ENCODE results near the gene CDH23. TPM values are rescaled to one million over a fixed set of nuclear protein-coding genes. Genes with fewer than 3 reads are reported as not detected.

CDH23 gene
- total and polyA plus RNA-seq, 2 experiments from 2014 or later, result 0.08 TPM; not detected in 1

DNA sequence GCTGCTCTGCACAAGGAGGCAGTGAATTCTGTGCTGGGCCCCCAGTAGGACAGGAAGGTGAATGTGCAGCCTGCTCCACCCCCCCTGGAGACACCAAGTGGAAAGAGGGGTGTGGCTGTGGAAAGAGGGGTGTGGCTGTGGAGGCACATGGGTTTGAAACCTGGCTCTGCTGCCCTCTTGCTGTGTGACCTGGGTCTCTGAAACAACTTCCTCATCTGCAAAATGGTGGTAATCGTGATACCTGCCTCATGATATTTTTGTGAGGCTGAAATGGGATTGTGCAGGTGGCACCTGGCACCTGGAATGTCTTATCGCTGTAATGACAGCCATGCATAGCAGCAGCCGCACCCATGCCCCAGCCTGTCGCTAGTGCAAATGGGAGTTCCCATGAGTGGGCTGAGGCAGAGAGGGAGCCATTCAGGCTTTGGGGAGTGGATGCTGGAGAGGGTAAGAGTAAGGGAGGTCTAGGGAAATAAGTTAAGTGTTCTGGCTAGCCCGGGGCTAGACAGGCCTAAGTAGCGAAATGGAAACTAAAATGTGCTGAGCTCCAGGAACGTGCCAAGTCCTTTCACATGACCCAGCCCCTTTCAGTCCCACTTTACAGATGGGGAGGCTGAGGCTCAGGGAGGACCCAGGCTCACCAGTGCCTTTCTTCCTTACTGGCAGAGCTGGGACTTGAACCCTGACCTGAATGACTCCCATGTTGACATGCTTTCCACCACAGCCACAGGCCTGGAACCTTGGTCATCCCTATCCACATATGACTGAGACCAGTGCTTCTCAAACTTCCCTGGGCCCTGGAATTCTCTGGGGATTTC lies 287.8 kb downstream of the CDH23 start:
- peak; percentile 12 for DNase-seq
- no peak overlapping the region for H3K9ac ChIP-seq
- 71 to 76% methylated on average over 7 of the region's 7 CpGs for WGBS, 2 experiments (ENCODE audit: low coverage in 1 of 2, low lambda C conversion rate in 2 of 2, missing lambda C conversion rate in 2 of 2)
- no peak overlapping the region for H3K4me3 ChIP-seq
- H3K79me2 ChIP-seq (ENCODE audit: insufficient read depth), result no peaks in the 10 kb centered on the region
- no peak overlapping the region for H3K27ac ChIP-seq
- H2AFZ ChIP-seq, result no peak overlapping the region
- TF ChIP-seq EZH2 (IDR thresholded peaks at IDR 0.05; ENCODE audit: insufficient read depth, poor library complexity, severe bottlenecking) (no peak), EZH2phosphoT487 (IDR thresholded peaks at IDR 0.05; ENCODE audit: insufficient read depth, low read depth) (no peak)
- no peaks in the 10 kb centered on the region for H3K9me3 ChIP-seq (ENCODE audit: low read depth)
- no peaks in the 10 kb centered on the region for H3K4me1 ChIP-seq (ENCODE audit: insufficient read depth)
- peaks cover 28% of the 10 kb centered on the region for H3K27me3 ChIP-seq (replicated peaks; ENCODE audit: insufficient read depth)
- in situ Hi-C loops (cut with MboI), result no loop called here
- no peaks in the 10 kb centered on the region for H4K20me1 ChIP-seq (ENCODE audit: insufficient read depth)
- no peak overlapping the region for H3K4me2 ChIP-seq (ENCODE audit: unreplicated experiment)
- peaks cover 4% of the 10 kb centered on the region; the same call in 1 of the 2 replicates for H3F3A ChIP-seq (ENCODE audit: insufficient read depth)
- H3K36me3 ChIP-seq (ENCODE audit: low read depth), result no peaks in the 10 kb centered on the region
- no peaks in the 10 kb centered on the region for H3K9me2 ChIP-seq (ENCODE audit: insufficient read depth)

DNA sequence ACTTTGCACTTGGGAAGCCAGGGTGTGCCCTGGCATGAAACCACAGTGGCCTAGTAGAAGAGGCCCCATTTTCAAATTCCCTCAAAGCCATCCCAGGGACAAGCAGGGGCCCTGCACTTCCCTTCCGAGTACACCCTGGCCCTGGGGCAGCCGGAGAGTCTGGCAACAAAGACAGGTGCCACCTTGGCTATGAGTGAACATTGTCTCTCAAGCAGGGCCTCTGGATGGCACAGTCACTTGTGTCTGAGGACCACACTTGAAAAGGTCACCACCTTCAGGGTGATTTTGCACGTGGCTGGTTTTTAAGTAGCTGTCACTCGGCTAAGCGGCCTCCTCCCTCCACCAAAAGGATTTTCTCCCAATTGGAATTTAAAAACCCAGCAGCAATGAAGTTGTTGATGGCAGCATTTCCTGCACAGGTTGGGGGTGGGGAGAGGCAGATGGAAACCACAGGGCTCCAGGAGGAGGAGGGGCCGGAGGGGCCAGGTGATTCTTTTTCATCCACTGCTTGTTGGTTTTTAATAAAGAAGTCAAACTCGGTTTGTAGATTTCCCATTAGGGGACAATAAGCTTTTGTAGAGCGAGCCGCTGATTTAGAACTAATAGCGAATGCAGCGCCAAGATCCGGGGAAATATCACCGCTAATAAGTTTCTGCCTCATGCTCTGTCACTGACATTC lies 289.0 kb downstream of the CDH23 start:
- Histone ChIP-seq H3K4me3 (no peak overlapping the region), H3K9me2 (ENCODE audit: insufficient read depth) (no peaks in the 10 kb centered on the region), H4K20me1 (ENCODE audit: insufficient read depth) (no peaks in the 10 kb centered on the region), H3K27me3 (replicated peaks; ENCODE audit: insufficient read depth) (peaks cover 29% of the 10 kb centered on the region), H3K79me2 (ENCODE audit: insufficient read depth) (no peaks in the 10 kb centered on the region), H2AFZ (no peak overlapping the region), H3K9ac (no peak overlapping the region), H3K9me3 (ENCODE audit: low read depth) (no peaks in the 10 kb centered on the region), H3K36me3 (ENCODE audit: low read depth) (no peaks in the 10 kb centered on the region), H3K4me2 (ENCODE audit: unreplicated experiment) (no peak overlapping the region), H3K4me1 (ENCODE audit: insufficient read depth) (no peaks in the 10 kb centered on the region), H3K27ac (no peak overlapping the region), H3F3A (ENCODE audit: insufficient read depth) (peaks cover 4% of the 10 kb centered on the region; the same call in 1 of the 2 replicates)
- in situ Hi-C loops (cut with MboI), result no loop called here
- TF ChIP-seq EZH2 (IDR thresholded peaks at IDR 0.05; ENCODE audit: insufficient read depth, poor library complexity, severe bottlenecking), result no peak
- TF ChIP-seq EZH2phosphoT487 (IDR thresholded peaks at IDR 0.05; ENCODE audit: insufficient read depth, low read depth), result no peak
- WGBS, 2 experiments (ENCODE audit: low coverage in 1 of 2, low lambda C conversion rate in 2 of 2, missing lambda C conversion rate in 2 of 2), result 81 to 84% methylated on average over 13 of the region's 13 CpGs
- no peak for DNase-seq

DNA sequence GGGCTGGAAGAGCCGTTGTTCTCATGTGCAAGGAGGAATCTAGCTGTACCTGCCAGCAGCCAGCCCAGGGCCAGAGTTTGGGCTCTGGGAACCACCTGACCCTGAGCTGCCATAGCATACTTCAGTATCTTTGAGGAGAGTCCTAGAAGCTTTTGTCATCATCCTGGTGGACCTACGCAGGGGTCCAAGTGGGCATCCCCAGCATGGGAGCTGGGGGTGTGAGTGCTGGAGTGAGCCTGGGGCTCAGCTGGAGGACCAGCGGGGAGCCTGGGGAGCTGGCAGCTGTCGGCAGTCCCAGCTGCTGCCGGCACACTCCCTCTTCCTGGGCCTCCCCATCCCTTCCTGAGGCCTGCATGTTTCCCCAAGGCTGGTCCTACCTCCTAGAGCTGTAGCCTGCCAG lies 290.4 kb downstream of the CDH23 start:
- Histone ChIP-seq H3K36me3 (ENCODE audit: low read depth) (no peaks in the 10 kb centered on the region), H3K79me2 (ENCODE audit: insufficient read depth) (no peaks in the 10 kb centered on the region), H2AFZ (no peak overlapping the region), H3K27ac (no peak overlapping the region), H3F3A (ENCODE audit: insufficient read depth) (peaks cover 4% of the 10 kb centered on the region; the same call in 1 of the 2 replicates), H3K9me3 (ENCODE audit: low read depth) (no peaks in the 10 kb centered on the region), H3K9ac (no peak overlapping the region), H4K20me1 (ENCODE audit: insufficient read depth) (no peaks in the 10 kb centered on the region), H3K4me3 (no peak overlapping the region), H3K4me1 (ENCODE audit: insufficient read depth) (no peaks in the 10 kb centered on the region), H3K27me3 (replicated peaks; ENCODE audit: insufficient read depth) (peaks cover 19% of the 10 kb centered on the region), H3K9me2 (ENCODE audit: insufficient read depth) (no peaks in the 10 kb centered on the region), H3K4me2 (ENCODE audit: unreplicated experiment) (no peak overlapping the region)
- in situ Hi-C loops (cut with MboI), result no loop called here
- WGBS, 2 experiments (ENCODE audit: low coverage in 1 of 2, low lambda C conversion rate in 2 of 2, missing lambda C conversion rate in 2 of 2), result 74 to 78% methylated on average over 5 of the region's 5 CpGs
- DNase-seq, result no peak
- no peak for TF ChIP-seq EZH2 (IDR thresholded peaks at IDR 0.05; ENCODE audit: insufficient read depth, poor library complexity, severe bottlenecking)
- no peak for TF ChIP-seq EZH2phosphoT487 (IDR thresholded peaks at IDR 0.05; ENCODE audit: insufficient read depth, low read depth)

DNA sequence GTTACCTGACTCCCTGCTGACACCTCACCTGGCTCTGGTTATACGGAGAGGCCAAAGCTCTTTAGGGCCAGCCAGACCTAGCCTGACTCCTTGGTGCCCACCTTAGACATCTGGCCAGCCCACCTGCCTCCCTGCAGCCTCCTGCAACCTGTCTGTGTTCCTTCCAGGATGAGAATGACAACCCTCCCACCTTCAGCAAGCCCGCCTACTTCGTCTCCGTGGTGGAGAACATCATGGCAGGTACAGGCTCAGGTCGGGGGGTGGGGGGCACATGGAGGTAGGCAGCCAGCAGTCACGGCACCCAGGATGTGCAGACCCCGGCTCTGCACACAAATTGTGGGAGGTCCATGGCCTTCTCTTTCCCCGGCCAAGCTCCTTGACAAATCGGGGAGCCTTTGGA lies 290.8 kb downstream of the CDH23 start:
- H3K36me3 ChIP-seq (ENCODE audit: low read depth), result no peaks in the 10 kb centered on the region
- no peaks in the 10 kb centered on the region for H3K9me2 ChIP-seq (ENCODE audit: insufficient read depth)
- no peaks in the 10 kb centered on the region for H4K20me1 ChIP-seq (ENCODE audit: insufficient read depth)
- H3K4me1 ChIP-seq (ENCODE audit: insufficient read depth), result no peaks in the 10 kb centered on the region
- no peaks in the 10 kb centered on the region for H3K79me2 ChIP-seq (ENCODE audit: insufficient read depth)
- peaks cover 4% of the 10 kb centered on the region; the same call in 1 of the 2 replicates for H3F3A ChIP-seq (ENCODE audit: insufficient read depth)
- no peak overlapping the region for H3K27ac ChIP-seq
- H3K9me3 ChIP-seq (ENCODE audit: low read depth), result no peaks in the 10 kb centered on the region
- TF ChIP-seq EZH2phosphoT487 (IDR thresholded peaks at IDR 0.05; ENCODE audit: insufficient read depth, low read depth) (no peak), EZH2 (IDR thresholded peaks at IDR 0.05; ENCODE audit: insufficient read depth, poor library complexity, severe bottlenecking) (no peak)
- H3K4me2 ChIP-seq (ENCODE audit: unreplicated experiment), result no peak overlapping the region
- H2AFZ ChIP-seq, result no peak overlapping the region
- no peak for DNase-seq
- H3K9ac ChIP-seq, result no peak overlapping the region
- H3K27me3 ChIP-seq (replicated peaks; ENCODE audit: insufficient read depth), result peaks cover 15% of the 10 kb centered on the region; the same call in 1 of the 2 replicates
- in situ Hi-C loops (cut with MboI), result no loop called here
- no peak overlapping the region for H3K4me3 ChIP-seq
- WGBS, 2 experiments (ENCODE audit: low coverage in 1 of 2, low lambda C conversion rate in 2 of 2, missing lambda C conversion rate in 2 of 2), result 58 to 63% methylated on average over 9 of the region's 9 CpGs

Measured in GM23248 (cell line).